K562 (cell line): ENCODE data around the gene CMIP. TPM values are rescaled to one million over a fixed set of nuclear protein-coding genes. Genes with fewer than 3 reads are reported as not detected.

Experiments used
- BRD9 ChIP-seq: fragments of 450-650 bp; IDR thresholded peaks from 2 replicates; pipeline ENCODE4 v1.6.1; 2018; ENCODE audit warnings: low read depth; ENCODE audit not compliant: partially characterized antibody
- CAMTA2 ChIP-seq: fragments of 250-450 bp; sonication (Bioruptor Pico); conservative IDR thresholded peaks from 2 replicates; pipeline ENCODE4 v1.5.1; 2022
- CBX5 ChIP-seq: IDR thresholded peaks from 2 replicates; pipeline ENCODE4 v1.6.1; 2014; ENCODE audit warnings: low read depth, borderline replicate concordance
- CREM ChIP-seq: IDR thresholded peaks from 2 replicates; pipeline ENCODE4 v1.6.1; 2014; ENCODE audit warnings: antibody characterized with exemption, low read depth
- DPF2 ChIP-seq: fragments of 450-650 bp; IDR thresholded peaks from 2 replicates; pipeline ENCODE4 v1.6.1; 2016
- EP300 ChIP-seq: IDR thresholded peaks from 2 replicates; pipeline ENCODE4 v1.6.1; 2012; ENCODE audit warnings: low read length, improper control_type of control experiment
- HBP1 ChIP-seq: fragments of 450-650 bp; formaldehyde crosslinking; IDR thresholded peaks from 2 replicates; pipeline ENCODE4 v1.4.0; 2022; ENCODE audit warnings: missing genetic modification characterization
- MTA3 ChIP-seq: fragments of 450-650 bp; formaldehyde crosslinking; IDR thresholded peaks from 2 replicates; pipeline ENCODE4 v1.6.1; 2017; ENCODE audit warnings: mild to moderate bottlenecking, borderline replicate concordance
- SIRT6 ChIP-seq: IDR thresholded peaks from one replicate; pipeline ENCODE4 v1.6.1; 2012; ENCODE audit warnings: low read depth, mild to moderate bottlenecking, control low read depth, inconsistent platforms, low read length, moderate library complexity
- XRCC4 ChIP-seq: IDR thresholded peaks from one replicate; pipeline ENCODE4 v1.6.1; 2011; ENCODE audit not compliant: insufficient read depth, insufficient read length; ENCODE audit errors: extremely low read depth
- YBX1 ChIP-seq: fragments of 450-650 bp; IDR thresholded peaks from 2 replicates; pipeline ENCODE4 v1.7.1; 2016; ENCODE audit warnings: mild to moderate bottlenecking
- ZFPM2 ChIP-seq: fragments of 250-450 bp; sonication (Bioruptor Pico); IDR thresholded peaks from 2 replicates; pipeline ENCODE4 v1.5.1; 2022; ENCODE audit warnings: mild to moderate bottlenecking
- ZNF512 ChIP-seq: IDR thresholded peaks from 2 replicates; pipeline ENCODE4 v1.6.1; 2016; ENCODE audit warnings: missing genetic modification characterization, missing compliant biosample characterization
- ZNF766 ChIP-seq: fragments of 200-800 bp; sonication (Bioruptor generic); conservative IDR thresholded peaks from 2 replicates; pipeline ENCODE4 v1.6.1; 2016; ENCODE audit warnings: missing genetic modification characterization, missing compliant biosample characterization
- polyA plus RNA-seq, 8 experiments: library from polyadenylated mRNA; depleted of rRNA in 4 of 8; stranded (reverse) in 5 of 8; unstranded in 3 of 8; fragments of >200 nt; fragmentation: Nextera tagmentation in 2 of 8; fragmentation: Illumina TruSeq in 1 of 8; extraction: Ambion mirVana in 2 of 8; extraction: Trizol in 1 of 8; gene quantifications; 2 replicates each; pipeline versions ENCODE4 v1.2.1 to v1.2.3, GENCODE V29; 2011 to 2014; ENCODE audit warnings: inconsistent platforms in 1 of 8, missing spikeins in 1 of 8
- total RNA-seq, 7 experiments: library from RNA; depleted of rRNA in 6 of 7; stranded (reverse); fragments of >200 nt in 6 of 7; fragmentation: Illumina TruSeq in 2 of 7; extraction: Trizol in 2 of 7; gene quantifications; 2 replicates each; pipeline versions ENCODE4 v1.2.1 to v1.2.3, GENCODE V29; 2011 to 2021; ENCODE audit warnings: low replicate concordance in 1 of 7
- TF ChIP-seq, protein P1 (sequence below), 2 experiments: fragments of 450-650 bp in 1 of 2; sonication (generic) in 1 of 2; formaldehyde crosslinking in 1 of 2; IDR thresholded peaks in 1 of 2; conservative IDR thresholded peaks in 1 of 2; 2 replicates each; pipeline versions ENCODE4 v1.6.1 to v1.8.1; 2016 to 2023; ENCODE audit warnings: mild to moderate bottlenecking in 2 of 2, moderate library complexity in 2 of 2, inconsistent platforms in 1 of 2, missing genetic modification reagents in 1 of 2
- TF ChIP-seq, protein P2 (sequence below): fragments of 200-800 bp; sonication (Bioruptor generic); IDR thresholded peaks from 2 replicates; pipeline ENCODE4 v1.6.1; 2017; ENCODE audit warnings: missing genetic modification characterization, missing compliant biosample characterization
- TF ChIP-seq, protein P3 (sequence below): fragments of 250-450 bp; sonication (Bioruptor Pico); IDR thresholded peaks from 2 replicates; pipeline ENCODE4 v1.8.0; 2022; ENCODE audit warnings: moderate library complexity, mild to moderate bottlenecking, inconsistent platforms
- TF ChIP-seq, protein P4 (sequence below): fragments of 450-650 bp; IDR thresholded peaks from 2 replicates; pipeline ENCODE4 v1.6.1; 2018; ENCODE audit not compliant: partially characterized antibody

Gene CMIP
- total and polyA plus RNA-seq, 9 of the 15 experiments (the other 6 are each of a cell fraction or from before 2014, with no cell fraction given): 0.94 to 82.5 (median 10.3) TPM

DNA sequence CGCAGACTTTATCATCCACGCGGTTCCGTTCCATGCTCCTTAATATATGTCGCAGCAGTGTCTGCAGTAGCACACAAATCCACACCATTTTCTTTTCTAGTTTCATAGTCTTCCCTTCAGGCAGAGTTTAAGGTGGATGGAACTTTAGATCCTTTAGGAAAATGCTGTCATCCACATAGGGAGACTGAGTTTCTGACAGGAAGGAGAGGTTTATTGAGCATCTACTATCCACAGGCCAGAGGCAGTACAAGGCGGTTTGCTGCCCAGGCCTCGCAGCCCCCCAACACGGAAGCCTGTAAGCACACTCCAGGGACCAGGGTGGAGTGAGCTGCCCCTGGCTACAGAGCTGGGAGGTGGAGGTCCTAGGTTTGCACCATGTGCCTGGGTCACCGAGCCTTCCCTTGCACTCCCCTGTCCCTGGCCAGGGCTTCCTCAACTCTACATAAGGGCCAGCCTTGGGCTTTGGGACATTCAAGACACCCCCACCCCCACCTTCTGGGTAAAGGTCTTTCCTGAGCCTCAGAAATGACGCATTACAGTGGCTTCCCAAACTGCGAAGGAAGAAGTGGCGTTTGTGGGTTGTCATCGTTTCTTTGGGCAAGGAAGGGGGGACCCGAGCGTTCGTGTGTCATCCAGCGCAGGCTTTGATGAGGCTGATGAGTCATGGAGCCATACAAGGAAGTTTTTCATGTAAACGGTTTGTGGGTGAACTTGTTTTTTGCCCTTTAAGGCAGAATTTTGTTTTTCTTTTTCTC, 188.0 kb downstream of the CMIP start (continued):
- peak; percentile 89 for TF ChIP-seq CREM
- no peak for TF ChIP-seq ZNF512 (tag)
- no peak for TF ChIP-seq ZFPM2
- TF ChIP-seq, protein P1, sequence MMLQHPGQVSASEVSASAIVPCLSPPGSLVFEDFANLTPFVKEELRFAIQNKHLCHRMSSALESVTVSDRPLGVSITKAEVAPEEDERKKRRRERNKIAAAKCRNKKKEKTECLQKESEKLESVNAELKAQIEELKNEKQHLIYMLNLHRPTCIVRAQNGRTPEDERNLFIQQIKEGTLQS (IDR thresholded peaks at IDR 0.05): peak; percentile 97
- TF ChIP-seq, protein P1 (CRISPR knock-in tag; conservative IDR thresholded peaks at IDR 0.05): no peak; the same call in 1 of the 2 replicates
- TF ChIP-seq, protein P2, sequence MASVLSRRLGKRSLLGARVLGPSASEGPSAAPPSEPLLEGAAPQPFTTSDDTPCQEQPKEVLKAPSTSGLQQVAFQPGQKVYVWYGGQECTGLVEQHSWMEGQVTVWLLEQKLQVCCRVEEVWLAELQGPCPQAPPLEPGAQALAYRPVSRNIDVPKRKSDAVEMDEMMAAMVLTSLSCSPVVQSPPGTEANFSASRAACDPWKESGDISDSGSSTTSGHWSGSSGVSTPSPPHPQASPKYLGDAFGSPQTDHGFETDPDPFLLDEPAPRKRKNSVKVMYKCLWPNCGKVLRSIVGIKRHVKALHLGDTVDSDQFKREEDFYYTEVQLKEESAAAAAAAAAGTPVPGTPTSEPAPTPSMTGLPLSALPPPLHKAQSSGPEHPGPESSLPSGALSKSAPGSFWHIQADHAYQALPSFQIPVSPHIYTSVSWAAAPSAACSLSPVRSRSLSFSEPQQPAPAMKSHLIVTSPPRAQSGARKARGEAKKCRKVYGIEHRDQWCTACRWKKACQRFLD (CRISPR knock-in tag): peak; percentile 76
- TF ChIP-seq SIRT6: no peak
- no peak for TF ChIP-seq CAMTA2 (CRISPR knock-in tag)
- TF ChIP-seq, protein P3, sequence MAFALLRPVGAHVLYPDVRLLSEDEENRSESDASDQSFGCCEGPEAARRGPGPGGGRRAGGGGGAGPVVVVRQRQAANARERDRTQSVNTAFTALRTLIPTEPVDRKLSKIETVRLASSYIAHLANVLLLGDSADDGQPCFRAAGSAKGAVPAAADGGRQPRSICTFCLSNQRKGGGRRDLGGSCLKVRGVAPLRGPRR (CRISPR knock-in tag): no peak
- TF ChIP-seq EP300: peak; percentile 37; the same call in 1 of the 2 replicates
- TF ChIP-seq BRD9: no peak
- TF ChIP-seq ZNF766 (CRISPR knock-in tag): peak; percentile 77; the same call in 1 of the 2 replicates
- TF ChIP-seq XRCC4: no peak
- TF ChIP-seq CBX5: no peak
- TF ChIP-seq, protein P4, sequence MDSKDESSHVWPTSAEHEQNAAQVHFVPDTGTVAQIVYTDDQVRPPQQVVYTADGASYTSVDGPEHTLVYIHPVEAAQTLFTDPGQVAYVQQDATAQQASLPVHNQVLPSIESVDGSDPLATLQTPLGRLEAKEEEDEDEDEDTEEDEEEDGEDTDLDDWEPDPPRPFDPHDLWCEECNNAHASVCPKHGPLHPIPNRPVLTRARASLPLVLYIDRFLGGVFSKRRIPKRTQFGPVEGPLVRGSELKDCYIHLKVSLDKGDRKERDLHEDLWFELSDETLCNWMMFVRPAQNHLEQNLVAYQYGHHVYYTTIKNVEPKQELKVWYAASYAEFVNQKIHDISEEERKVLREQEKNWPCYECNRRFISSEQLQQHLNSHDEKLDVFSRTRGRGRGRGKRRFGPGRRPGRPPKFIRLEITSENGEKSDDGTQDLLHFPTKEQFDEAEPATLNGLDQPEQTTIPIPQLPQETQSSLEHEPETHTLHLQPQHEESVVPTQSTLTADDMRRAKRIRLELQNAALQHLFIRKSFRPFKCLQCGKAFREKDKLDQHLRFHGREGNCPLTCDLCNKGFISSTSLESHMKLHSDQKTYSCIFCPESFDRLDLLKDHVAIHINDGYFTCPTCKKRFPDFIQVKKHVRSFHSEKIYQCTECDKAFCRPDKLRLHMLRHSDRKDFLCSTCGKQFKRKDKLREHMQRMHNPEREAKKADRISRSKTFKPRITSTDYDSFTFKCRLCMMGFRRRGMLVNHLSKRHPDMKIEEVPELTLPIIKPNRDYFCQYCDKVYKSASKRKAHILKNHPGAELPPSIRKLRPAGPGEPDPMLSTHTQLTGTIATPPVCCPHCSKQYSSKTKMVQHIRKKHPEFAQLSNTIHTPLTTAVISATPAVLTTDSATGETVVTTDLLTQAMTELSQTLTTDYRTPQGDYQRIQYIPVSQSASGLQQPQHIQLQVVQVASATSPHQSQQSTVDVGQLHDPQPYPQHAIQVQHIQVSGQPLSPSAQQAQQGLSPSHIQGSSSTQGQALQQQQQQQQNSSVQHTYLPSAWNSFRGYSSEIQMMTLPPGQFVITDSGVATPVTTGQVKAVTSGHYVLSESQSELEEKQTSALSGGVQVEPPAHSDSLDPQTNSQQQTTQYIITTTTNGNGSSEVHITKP: peak; percentile 63
- TF ChIP-seq YBX1: no peak
- TF ChIP-seq DPF2: peak; percentile 78
- TF ChIP-seq HBP1 (CRISPR knock-in tag): no peak
- TF ChIP-seq MTA3: peak; percentile 38; the same call in 1 of the 2 replicates
